K562 (cell line): ENCODE measurements around the gene TMX1. TPM values are rescaled to one million over a fixed set of nuclear protein-coding genes. Genes with fewer than 3 reads are reported as not detected.

ENCODE experiments used
- CBFA2T2 ChIP-seq: fragments of 450-650 bp; conservative IDR thresholded peaks from 2 replicates; pipeline ENCODE4 v1.6.1; 2017; ENCODE audit warnings: mild to moderate bottlenecking
- CCAR2 ChIP-seq: fragments of 200-400 bp; formaldehyde crosslinking; IDR thresholded peaks from 2 replicates; pipeline ENCODE4 v1.6.1; 2017; ENCODE audit warnings: mild to moderate bottlenecking, low read depth, low read length
- CEBPB ChIP-seq: fragments of 450-650 bp; IDR thresholded peaks from 2 replicates; pipeline ENCODE4 v1.6.1; 2016; ENCODE audit warnings: missing genetic modification characterization, missing compliant biosample characterization
- CHD4 ChIP-seq: fragments of 200-600 bp; sonication (generic); IDR thresholded peaks from 3 replicates; pipeline ENCODE4 v1.6.1; 2012; ENCODE audit warnings: low read depth, mild to moderate bottlenecking, mixed read lengths, low read length, inconsistent platforms; ENCODE audit not compliant: insufficient read depth, insufficient replicate concordance, poor library complexity, severe bottlenecking
- EP400 ChIP-seq: fragments of 450-650 bp; IDR thresholded peaks from 2 replicates; pipeline ENCODE4 v1.6.1; 2017; ENCODE audit warnings: antibody characterized with exemption, mild to moderate bottlenecking, moderate library complexity
- ETS2 ChIP-seq: IDR thresholded peaks from 2 replicates; pipeline ENCODE4 v1.6.1; 2016; ENCODE audit warnings: borderline replicate concordance, missing genetic modification characterization, mild to moderate bottlenecking, moderate library complexity, missing compliant biosample characterization; ENCODE audit not compliant: poor library complexity, severe bottlenecking
- FOSL1 ChIP-seq: fragments of 200-800 bp; sonication (Bioruptor generic); conservative IDR thresholded peaks from 2 replicates; pipeline ENCODE4 v1.6.1; 2016; ENCODE audit warnings: missing genetic modification characterization, missing compliant biosample characterization
- KHSRP ChIP-seq: fragments of 450-650 bp; IDR thresholded peaks from 2 replicates; pipeline ENCODE4 v1.6.1; 2017
- MAFF ChIP-seq: IDR thresholded peaks from 2 replicates; pipeline ENCODE4 v1.6.1; 2012; ENCODE audit warnings: low read length, improper control_type of control experiment
- MTA3 ChIP-seq: fragments of 450-650 bp; formaldehyde crosslinking; IDR thresholded peaks from 2 replicates; pipeline ENCODE4 v1.6.1; 2017; ENCODE audit warnings: mild to moderate bottlenecking, borderline replicate concordance
- NR2F6 ChIP-seq: fragments of 450-650 bp; formaldehyde crosslinking; IDR thresholded peaks from 2 replicates; pipeline ENCODE4 v1.4.0; 2020; ENCODE audit warnings: mild to moderate bottlenecking
- OTX1 ChIP-seq: fragments of 450-650 bp; formaldehyde crosslinking; IDR thresholded peaks from 2 replicates; pipeline ENCODE4 v1.4.0; 2022; ENCODE audit warnings: mild to moderate bottlenecking
- POLR3A ChIP-seq: IDR thresholded peaks from 2 replicates; pipeline ENCODE4 v1.6.1; 2011; ENCODE audit warnings: borderline replicate concordance, mild to moderate bottlenecking, moderate library complexity; ENCODE audit not compliant: insufficient read length, insufficient read depth; ENCODE audit errors: extremely low read depth
- polyA plus RNA-seq, 8 experiments: library from polyadenylated mRNA; depleted of rRNA in 4 of 8; stranded (reverse) in 5 of 8; unstranded in 3 of 8; fragments of >200 nt; fragmentation: Nextera tagmentation in 2 of 8; fragmentation: Illumina TruSeq in 1 of 8; extraction: Ambion mirVana in 2 of 8; extraction: Trizol in 1 of 8; gene quantifications; 2 replicates each; pipeline versions ENCODE4 v1.2.1 to v1.2.3, GENCODE V29; 2011 to 2014; ENCODE audit warnings: inconsistent platforms in 1 of 8, missing spikeins in 1 of 8
- total RNA-seq, 7 experiments: library from RNA; depleted of rRNA in 6 of 7; stranded (reverse); fragments of >200 nt in 6 of 7; fragmentation: Illumina TruSeq in 2 of 7; extraction: Trizol in 2 of 7; gene quantifications; 2 replicates each; pipeline versions ENCODE4 v1.2.1 to v1.2.3, GENCODE V29; 2011 to 2021; ENCODE audit warnings: low replicate concordance in 1 of 7
- TF ChIP-seq, protein P1 (sequence below): fragments of 450-650 bp; IDR thresholded peaks from 2 replicates; pipeline ENCODE4 v1.6.1; 2017; ENCODE audit warnings: mild to moderate bottlenecking, moderate library complexity
- TF ChIP-seq, protein P2 (sequence below): fragments of 450-650 bp; IDR thresholded peaks from 2 replicates; pipeline ENCODE4 v1.6.1; 2016
- TF ChIP-seq, protein P3 (sequence below): sonication (generic); formaldehyde crosslinking; IDR thresholded peaks from 2 replicates; pipeline ENCODE4 v1.5.0; 2020; ENCODE audit warnings: missing genetic modification reagents
- TF ChIP-seq, protein P4 (sequence below): sonication (generic); formaldehyde crosslinking; IDR thresholded peaks from 2 replicates; pipeline ENCODE4 v1.9.0; 2022; ENCODE audit warnings: mild to moderate bottlenecking, missing genetic modification reagents
- TF ChIP-seq, protein P5 (sequence below): fragments of 250-450 bp; sonication (Bioruptor Pico); IDR thresholded peaks from 2 replicates; pipeline ENCODE4 v1.5.0; 2022; ENCODE audit warnings: mild to moderate bottlenecking
- TF ChIP-seq, protein P6 (sequence below), 2 experiments: IDR thresholded peaks in 1 of 2; conservative IDR thresholded peaks in 1 of 2; 2 replicates each; pipeline ENCODE4 v1.6.1; 2016; ENCODE audit warnings: low read depth in 2 of 2, mild to moderate bottlenecking in 1 of 2, missing compliant biosample characterization in 1 of 2, missing genetic modification characterization in 1 of 2, moderate library complexity in 1 of 2

TMX1 gene
- total and polyA plus RNA-seq, 9 of the 15 experiments (the other 6 are each of a cell fraction or from before 2014, with no cell fraction given), result 19.5 to 101 (median 34.7) TPM

DNA sequence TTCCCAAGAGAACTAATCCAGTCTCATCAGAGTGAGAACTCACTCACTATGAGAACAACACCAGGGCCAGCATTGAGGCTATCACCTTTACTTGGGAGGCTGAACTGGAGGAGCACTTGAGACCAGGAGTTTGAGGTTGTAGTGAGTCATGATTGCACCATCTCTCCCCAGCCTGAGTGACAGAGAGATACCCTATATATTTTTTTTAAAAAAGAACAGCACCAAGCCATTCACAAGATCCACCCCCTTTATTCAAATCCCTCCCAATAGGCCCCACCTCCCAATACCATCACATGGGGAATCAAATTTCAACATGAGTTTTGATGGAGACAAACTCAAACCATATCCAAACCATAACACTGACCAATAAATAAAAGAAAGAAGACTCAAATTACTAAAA lies 3.7 kb upstream of the TMX1 start (continued):
- TF ChIP-seq, protein P1, sequence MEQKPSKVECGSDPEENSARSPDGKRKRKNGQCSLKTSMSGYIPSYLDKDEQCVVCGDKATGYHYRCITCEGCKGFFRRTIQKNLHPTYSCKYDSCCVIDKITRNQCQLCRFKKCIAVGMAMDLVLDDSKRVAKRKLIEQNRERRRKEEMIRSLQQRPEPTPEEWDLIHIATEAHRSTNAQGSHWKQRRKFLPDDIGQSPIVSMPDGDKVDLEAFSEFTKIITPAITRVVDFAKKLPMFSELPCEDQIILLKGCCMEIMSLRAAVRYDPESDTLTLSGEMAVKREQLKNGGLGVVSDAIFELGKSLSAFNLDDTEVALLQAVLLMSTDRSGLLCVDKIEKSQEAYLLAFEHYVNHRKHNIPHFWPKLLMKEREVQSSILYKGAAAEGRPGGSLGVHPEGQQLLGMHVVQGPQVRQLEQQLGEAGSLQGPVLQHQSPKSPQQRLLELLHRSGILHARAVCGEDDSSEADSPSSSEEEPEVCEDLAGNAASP, result no peak
- TF ChIP-seq KHSRP (no peak), CEBPB (tag) (peak; percentile 87), EP400 (0 out of 2 replicates have a peak, but pooled peaks have one; percentile 5), POLR3A (no peak), CHD4 (no peak), MTA3 (no peak), CCAR2 (no peak), OTX1 (no peak), FOSL1 (tag) (peak; percentile 89), MAFF (no peak), NR2F6 (no peak), CBFA2T2 (no peak), ETS2 (tag) (no peak)
- TF ChIP-seq, protein P2, sequence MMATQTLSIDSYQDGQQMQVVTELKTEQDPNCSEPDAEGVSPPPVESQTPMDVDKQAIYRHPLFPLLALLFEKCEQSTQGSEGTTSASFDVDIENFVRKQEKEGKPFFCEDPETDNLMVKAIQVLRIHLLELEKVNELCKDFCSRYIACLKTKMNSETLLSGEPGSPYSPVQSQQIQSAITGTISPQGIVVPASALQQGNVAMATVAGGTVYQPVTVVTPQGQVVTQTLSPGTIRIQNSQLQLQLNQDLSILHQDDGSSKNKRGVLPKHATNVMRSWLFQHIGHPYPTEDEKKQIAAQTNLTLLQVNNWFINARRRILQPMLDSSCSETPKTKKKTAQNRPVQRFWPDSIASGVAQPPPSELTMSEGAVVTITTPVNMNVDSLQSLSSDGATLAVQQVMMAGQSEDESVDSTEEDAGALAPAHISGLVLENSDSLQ, result peak; percentile 94
- TF ChIP-seq, protein P3, sequence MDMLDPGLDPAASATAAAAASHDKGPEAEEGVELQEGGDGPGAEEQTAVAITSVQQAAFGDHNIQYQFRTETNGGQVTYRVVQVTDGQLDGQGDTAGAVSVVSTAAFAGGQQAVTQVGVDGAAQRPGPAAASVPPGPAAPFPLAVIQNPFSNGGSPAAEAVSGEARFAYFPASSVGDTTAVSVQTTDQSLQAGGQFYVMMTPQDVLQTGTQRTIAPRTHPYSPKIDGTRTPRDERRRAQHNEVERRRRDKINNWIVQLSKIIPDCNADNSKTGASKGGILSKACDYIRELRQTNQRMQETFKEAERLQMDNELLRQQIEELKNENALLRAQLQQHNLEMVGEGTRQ (CRISPR knock-in tag), result no peak
- TF ChIP-seq, protein P4, sequence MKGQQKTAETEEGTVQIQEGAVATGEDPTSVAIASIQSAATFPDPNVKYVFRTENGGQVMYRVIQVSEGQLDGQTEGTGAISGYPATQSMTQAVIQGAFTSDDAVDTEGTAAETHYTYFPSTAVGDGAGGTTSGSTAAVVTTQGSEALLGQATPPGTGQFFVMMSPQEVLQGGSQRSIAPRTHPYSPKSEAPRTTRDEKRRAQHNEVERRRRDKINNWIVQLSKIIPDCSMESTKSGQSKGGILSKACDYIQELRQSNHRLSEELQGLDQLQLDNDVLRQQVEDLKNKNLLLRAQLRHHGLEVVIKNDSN (CRISPR knock-in tag), result no peak
- TF ChIP-seq, protein P5, sequence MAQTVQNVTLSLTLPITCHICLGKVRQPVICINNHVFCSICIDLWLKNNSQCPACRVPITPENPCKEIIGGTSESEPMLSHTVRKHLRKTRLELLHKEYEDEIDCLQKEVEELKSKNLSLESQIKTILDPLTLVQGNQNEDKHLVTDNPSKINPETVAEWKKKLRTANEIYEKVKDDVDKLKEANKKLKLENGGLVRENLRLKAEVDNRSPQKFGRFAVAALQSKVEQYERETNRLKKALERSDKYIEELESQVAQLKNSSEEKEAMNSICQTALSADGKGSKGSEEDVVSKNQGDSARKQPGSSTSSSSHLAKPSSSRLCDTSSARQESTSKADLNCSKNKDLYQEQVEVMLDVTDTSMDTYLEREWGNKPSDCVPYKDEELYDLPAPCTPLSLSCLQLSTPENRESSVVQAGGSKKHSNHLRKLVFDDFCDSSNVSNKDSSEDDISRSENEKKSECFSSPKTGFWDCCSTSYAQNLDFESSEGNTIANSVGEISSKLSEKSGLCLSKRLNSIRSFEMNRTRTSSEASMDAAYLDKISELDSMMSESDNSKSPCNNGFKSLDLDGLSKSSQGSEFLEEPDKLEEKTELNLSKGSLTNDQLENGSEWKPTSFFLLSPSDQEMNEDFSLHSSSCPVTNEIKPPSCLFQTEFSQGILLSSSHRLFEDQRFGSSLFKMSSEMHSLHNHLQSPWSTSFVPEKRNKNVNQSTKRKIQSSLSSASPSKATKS, result no peak
- TF ChIP-seq, protein P6, sequence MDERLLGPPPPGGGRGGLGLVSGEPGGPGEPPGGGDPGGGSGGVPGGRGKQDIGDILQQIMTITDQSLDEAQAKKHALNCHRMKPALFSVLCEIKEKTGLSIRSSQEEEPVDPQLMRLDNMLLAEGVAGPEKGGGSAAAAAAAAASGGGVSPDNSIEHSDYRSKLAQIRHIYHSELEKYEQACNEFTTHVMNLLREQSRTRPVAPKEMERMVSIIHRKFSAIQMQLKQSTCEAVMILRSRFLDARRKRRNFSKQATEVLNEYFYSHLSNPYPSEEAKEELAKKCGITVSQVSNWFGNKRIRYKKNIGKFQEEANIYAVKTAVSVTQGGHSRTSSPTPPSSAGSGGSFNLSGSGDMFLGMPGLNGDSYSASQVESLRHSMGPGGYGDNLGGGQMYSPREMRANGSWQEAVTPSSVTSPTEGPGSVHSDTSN (CRISPR knock-in tag; IDR thresholded peaks at IDR 0.05; ENCODE audit: low read depth), result no peak; the same call in none of the 2 replicates
- TF ChIP-seq, protein P6 (tag; conservative IDR thresholded peaks at IDR 0.05; ENCODE audit: low read depth), result peak; percentile 51; the same call in 1 of the 2 replicates
